NT2/D1 (cell line): ENCODE measurements around the gene CALML6.

Experiments
- SUZ12 ChIP-seq: IDR thresholded peaks from 2 replicates; pipeline ENCODE4 v1.6.1; 2011; ENCODE audit not compliant: insufficient read length, insufficient read depth; ENCODE audit errors: extremely low read depth
- YY1 ChIP-seq: IDR thresholded peaks from 2 replicates; pipeline ENCODE4 v1.6.1; 2011; ENCODE audit not compliant: insufficient read length, insufficient read depth
- ZNF274 ChIP-seq: IDR thresholded peaks from 2 replicates; pipeline ENCODE4 v1.6.1; 2011; ENCODE audit warnings: mild to moderate bottlenecking, low read depth, low read length

GRCh38 chr1:1940123-1940425 is 25.0 kb downstream of the CALML6 start:
- TF ChIP-seq YY1 = no peak
- TF ChIP-seq ZNF274 = no peak
- no peak for TF ChIP-seq SUZ12
